ENCODE results near the gene SNTG2.

SNTG2 gene

DNA sequence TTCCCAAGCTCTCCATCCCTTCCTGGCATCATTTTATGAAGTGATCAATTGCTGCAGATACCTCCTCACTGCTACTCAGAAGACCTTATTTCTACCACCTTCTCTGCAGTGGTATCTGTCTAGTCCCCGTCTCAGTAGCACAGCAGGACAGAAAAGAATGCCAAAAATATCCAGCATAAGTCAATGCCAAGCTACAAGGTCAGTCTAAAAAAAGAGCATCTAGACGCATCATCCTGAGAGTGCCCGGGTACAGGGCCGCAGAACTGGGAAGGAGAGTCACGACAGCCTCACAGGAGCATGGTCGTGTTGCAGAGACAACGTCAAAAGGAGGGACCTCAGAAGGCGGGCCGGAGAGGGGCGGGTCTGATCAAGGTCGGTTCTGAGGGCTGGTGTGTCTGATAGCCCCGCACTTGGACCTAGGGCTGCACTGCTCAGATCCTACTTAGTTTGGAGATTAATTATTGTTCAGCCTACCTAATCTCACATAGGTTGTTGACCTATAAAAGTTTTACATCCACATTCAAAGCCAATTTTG, 24.3 kb upstream of the SNTG2 start:
- no peak for DNase-seq (ENCODE audit: low read depth, low spot score)

DNA sequence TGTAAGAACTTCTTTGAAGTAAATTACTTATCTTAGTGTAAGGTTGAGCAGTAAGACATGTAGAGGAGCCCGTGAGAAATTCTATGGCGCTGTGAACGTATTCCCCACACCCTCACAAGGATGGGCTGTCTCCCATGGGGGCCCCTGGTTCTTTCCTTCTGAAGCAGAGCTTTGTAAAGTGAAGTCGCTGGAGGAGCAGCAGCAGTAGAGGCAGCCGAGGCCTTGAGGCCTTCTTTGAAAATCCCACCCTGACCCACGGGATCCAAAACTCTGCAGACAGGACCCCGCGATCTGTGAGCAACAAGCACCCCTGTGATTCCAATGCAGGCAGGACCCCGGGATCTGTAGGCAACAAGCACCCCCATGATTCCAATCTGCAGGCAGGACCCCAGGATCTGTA, 23.8 kb upstream of the SNTG2 start:
- DNase-seq (ENCODE audit: low read depth, low spot score): no peak

DNA sequence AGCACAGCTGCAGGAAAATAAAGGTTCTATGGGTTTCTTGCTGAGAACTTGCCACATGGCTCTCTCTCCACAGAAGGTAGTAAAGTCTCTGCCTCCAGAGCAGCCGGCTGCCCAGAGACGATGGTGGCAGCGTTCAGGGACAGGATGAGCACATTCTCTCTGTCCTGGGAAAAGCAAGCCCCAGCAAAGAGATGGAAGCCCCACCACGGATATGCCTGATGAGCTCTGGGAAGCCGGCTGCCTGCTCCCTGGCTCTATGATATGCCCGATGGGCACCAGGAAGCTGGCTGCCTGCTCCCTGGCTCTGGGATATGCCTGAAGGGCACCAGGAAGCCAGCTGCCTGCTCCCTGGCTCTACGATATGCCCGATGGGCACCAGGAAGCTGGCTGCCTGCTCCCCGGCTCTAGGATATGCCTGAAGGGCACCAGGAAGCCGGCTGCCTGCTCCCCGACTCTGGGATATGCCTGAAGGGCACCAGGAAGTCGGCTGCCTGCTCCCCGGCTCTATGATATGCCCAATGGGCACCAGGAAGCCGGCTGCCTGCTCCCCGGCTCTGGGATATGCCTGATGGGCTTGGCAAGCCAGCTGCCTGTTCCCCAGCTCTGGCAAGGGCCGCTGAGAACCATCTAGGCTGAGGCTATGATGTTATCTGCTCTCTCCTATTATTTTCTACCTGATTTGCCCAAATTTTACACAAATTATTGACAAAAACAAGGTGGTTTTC, 21.5 kb upstream of the SNTG2 start:
- DNase-seq (ENCODE audit: low read depth, low spot score): no peak

DNA sequence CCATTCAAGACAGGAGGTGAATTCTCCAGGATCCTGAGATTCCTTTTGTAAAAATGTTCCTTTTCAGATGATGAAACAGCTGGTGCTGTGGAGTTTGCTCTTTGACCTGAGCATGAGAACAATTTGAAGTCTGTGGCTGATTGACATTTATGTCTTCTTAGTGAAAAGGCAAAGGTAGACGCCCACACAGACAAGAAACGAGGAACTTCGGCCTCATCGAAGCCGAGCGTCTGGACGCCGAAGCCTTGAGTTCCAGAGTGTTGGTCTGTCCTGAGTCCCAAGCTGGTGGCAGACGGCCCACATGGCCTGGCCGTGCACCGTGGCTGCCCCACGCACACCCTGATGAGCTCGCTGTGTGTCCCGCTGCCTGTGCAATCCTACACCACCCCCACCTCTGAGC, 20.7 kb upstream of the SNTG2 start:
- DNase-seq (ENCODE audit: low read depth, low spot score): no peak

DNA sequence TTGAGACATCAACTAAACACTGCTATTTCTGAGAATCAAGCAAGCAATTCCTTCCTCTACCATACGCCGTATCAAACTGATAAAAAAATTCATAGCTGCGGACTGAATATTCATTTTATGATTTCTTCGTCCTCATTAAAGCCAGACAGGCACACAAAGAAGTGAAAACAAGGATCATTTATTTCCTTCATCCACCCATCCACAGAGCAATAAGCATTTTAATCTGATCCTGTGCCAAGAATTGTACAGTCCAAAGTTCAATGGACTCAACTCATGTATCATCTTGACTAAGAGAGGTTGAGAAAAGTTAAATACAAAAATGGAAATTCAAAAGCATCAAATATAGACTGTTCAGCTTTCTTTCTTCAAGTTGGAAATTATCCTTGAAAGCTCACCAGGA, 19.7 kb upstream of the SNTG2 start:
- DNase-seq (ENCODE audit: low read depth, low spot score): no peak

DNA sequence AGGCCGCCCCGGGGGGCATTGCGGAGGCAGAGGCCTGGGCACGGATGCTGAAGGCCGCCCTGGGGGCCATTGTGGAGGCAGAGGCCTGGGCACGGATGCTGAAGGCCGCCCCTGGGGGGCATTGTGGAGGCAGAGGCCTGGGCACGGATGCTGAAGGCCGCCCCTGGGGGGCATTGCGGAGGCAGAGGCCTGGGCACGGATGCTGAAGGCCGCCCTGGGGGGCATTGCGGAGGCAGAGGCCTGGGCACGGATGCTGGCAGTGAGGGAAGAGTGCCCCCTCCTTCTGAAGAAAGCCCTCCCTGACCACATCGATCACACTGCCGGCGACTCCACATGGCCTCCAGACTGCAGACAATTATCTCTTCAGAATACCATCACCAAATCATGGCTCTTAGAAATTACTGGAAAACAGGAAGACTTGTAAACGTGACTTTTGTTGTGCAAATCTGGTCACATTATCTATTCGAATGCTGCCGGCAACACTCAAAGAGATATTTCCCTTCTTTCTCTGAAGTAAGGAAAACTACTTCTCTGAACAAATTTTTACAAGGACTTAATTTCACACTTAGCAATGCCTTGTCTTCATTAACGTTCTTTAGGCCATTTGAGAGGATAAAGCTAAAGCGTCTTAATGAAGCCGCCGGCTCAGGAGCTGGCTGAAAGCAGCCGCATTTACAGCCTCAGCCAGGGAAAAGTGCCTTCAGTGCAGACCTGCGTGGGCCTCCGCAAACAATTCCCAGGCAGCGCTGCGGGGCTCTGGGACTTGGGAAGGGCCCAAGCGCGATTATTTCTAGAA, 18.1 kb upstream of the SNTG2 start:
- DNase-seq (ENCODE audit: low read depth, low spot score): peak; percentile 13

DNA sequence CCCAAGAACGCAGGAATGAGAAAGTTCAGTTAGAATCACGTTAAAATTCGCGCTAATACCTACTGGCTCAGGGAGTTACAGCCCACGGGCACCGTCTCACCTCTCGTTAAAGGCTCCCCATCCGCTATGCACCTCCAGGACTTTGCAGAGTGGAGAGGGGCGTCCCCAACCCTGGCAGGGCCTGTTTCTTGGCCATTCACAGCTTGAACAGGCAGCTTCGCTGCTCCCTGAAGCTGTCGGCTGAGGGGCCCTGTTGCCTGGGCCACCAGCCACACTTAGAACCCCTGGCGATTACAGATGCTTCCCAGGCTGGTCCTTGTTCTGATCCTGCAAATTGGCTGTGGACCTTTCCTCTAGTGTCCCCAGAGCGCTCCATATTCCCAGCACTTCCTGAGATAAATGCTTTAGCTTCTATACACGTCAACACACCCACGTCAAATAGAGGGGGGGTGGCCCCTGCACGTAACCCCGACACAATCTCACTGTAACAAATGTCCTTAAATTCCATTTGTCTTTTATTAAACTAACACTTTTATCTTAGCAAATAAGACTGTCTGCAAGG, 16.8 kb upstream of the SNTG2 start:
- no peak for DNase-seq (ENCODE audit: low read depth, low spot score)

DNA sequence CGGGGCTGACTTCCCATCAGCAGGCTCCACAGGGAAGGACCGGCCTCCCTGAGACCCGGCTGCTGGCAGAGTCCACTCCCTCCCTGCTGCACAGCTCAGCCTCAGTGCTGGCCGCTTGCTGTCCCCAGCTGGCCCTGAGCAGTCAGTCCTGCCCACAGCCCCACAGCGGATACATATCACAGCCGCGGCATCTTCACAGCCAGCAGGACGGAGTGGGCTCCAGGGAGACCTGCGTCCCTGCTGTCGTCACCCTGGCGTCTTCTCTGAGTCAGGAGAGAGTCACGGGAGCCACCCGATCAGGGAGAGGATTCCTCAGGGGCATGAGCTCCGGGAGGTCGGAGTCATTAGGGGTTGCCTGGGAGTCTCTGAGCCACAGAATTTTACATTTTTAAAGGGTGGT, 13.1 kb upstream of the SNTG2 start:
- DNase-seq (ENCODE audit: low read depth, low spot score): no peak

DNA sequence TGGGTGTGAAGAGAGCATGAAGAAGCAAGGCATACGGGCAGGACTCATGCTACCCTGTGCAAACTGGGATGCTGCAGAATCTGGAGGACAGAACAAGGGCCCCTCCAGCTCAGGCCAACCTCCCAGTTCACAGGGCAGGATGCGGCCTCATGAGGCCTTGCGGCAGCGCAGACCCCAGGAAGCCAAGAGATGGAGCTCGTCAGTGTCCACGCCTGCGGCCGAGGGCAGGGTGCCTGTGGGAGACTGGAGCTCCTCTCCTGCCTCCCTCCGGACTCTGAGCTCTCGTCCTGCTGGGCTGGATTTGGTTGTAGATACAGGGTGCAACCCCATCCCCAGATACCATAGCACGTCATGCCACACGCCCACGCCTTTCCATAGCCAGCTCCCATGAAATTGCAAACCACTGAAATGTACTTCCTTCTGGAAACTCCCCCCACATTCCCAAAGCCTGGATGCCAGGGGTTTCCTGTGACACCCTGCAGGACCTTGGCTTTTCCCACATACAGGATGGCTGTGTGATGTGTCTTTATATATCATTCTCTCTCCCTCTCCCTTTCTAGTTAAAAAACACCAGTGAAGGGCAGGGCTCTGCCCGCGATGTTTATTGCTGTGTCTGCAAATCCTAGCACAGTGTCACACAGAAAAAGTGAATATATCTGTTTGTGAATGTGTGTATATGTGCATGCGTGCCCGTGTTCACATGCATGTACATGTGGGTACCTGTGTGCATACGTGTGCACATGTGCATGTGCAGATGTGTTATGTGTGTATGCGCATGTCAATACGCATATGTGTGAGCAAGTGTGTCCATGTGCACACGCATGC, 12.3 kb upstream of the SNTG2 start:
- DNase-seq (ENCODE audit: low read depth, low spot score): no peak

DNA sequence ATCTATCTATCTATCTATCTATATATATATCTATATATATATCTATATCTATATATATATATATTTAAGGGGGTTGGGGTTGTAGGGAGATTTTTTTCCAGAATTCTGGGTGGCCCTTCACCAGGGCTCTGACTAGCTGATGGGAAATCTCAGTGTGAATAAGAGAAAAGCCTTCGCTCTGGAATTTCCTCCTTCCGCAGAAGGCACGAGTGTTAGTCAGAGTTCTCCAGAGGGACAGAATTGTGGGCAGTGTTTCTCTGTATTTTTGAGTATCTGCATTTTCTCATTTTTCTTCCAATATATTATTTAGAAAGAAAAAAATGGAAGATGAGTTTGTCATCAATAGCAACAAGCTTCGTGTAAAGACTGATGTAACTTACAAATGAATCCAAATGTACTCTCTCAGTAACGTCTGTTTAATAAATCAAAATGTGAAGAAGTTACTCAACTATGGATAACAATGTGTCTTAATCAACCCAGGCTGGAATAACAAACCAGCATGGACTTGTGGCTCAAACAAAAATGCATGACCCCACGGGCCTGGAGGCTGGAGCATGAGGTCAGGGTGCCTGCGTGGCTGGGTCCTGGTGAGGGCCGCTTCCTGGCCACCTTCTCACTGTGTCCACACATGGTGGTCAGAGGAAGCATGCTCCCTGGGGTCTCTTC, 10.6 kb upstream of the SNTG2 start:
- no peak for DNase-seq (ENCODE audit: low read depth, low spot score)

DNA sequence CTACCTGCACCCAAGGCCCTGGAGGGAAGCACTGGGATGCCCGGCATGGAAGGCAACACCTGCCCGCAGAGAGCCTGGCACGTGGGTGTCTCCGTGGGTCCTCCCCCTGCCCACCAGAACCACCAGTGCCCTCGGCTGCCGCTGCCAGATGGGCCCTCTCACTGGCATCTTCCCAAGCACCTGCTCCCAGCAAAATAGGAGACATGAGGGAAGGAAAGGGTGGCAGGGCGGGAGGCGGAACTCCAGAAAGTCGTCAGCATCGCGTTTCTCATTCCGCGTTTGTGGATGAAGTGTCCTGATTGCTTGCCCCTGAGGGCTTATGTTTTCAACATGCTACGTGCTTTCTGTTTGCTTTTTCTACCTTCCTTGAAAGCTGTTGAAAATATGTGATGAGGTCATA, 8.8 kb upstream of the SNTG2 start:
- no peak for DNase-seq (ENCODE audit: low read depth, low spot score)

DNA sequence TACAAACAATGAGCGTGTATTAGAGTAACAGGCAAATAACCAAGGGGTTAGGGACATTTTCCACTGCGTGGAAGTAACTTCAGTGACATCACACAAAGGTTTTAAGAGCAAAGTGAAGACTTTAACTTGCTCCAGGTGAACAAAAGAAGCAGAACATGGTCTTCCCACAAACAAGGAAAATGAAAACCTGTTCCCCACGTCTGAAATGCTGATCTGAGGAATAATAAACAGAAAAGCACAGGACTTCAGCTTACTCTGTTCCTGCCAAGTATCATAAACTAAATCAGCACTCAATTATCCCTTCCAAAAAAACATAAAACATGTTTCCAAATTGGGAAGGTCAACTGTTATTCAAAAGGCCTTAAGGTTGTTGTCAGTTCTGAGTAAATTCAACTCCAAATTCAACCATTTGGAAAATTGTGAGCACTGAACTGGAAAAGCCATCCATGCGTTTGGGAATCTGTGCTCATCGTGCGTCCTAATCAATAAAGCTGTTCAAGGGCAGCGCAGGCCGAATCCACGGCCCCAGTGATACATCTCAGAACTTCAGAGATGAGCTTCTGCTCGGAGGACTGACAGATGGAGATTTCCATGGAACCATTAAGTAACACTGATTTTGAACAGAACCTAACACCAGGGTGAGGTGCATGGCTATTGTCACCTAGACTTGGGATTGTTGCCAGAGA, 7.7 kb upstream of the SNTG2 start:
- no peak for DNase-seq (ENCODE audit: low read depth, low spot score)

DNA sequence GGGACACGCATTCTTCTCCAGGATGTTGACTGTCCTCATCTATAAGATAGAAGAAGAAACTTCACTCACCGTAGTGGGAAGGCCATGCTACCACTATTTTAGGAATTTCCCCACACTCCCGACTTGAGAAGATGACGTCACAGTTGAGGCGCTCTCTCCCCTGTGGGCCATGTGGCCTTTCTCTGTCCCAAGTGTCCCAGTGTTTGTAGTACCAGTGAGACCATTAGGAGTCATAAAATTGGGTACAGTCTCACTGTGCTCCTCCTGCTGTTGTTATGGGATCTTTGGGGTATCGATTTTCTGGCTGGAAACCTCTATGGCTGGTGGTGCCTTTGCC, 7.2 kb upstream of the SNTG2 start:
- DNase-seq (ENCODE audit: low read depth, low spot score): no peak

DNA sequence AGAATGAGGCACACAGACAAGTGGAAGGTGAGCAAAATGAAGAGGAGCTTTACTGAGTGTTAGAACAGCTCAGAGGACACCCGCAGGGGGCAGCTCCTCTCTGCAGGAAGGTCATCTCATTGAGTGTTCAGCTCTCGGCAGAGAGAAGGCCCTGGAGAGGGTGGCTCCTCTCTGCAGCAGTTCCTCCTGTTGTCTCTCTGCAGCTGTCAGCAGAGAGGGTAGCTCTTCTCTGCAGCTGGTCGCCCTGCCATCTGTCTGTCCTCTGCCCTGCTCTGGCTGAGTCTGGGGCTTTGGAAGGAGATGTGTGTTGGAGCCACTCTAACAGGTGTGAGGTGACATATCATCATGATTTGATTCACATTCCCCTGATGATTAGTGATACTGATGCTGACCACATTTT, 6.8 kb upstream of the SNTG2 start:
- DNase-seq (ENCODE audit: low read depth, low spot score): no peak

DNA sequence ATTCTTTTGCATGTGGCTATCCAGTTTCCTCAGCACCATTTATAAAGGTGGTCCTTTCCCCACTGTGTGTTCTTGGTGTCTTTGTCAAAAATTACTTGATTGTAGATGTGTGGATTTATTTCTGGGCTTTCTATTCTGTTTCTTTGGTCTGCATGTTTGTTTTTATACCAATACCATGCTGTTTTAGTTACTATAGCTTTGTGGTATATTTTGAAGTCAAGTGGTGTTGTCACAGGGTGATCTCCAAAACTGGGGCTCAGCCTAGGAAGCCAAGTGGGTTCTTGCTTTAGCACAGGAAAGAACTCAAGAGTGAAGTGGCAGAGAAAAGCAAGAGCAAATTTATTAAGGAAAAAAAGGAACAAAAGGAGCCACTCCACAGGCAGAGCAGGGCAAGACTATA, 6.0 kb upstream of the SNTG2 start:
- no peak for DNase-seq (ENCODE audit: low read depth, low spot score)

DNA sequence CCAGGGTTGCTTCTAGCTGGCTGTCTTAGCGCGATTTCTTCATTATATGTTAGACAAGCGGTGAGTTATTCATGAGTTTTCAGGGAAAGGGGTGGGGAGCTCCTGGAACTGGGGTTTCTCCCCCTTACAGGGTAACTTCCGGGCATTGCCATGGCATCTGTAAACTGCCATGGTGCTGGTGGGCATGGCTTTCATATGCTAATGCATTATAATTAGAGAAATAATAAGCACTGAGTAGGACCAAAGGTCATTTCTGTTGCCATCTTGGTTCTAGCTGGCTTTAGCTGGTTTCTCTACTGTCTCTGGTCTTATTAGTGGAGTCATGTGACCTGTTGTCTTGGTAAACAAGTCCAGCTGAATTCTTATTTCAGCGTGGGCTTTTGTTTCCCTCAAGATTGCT, 5.5 kb upstream of the SNTG2 start:
- no peak for DNase-seq (ENCODE audit: low read depth, low spot score)

DNA sequence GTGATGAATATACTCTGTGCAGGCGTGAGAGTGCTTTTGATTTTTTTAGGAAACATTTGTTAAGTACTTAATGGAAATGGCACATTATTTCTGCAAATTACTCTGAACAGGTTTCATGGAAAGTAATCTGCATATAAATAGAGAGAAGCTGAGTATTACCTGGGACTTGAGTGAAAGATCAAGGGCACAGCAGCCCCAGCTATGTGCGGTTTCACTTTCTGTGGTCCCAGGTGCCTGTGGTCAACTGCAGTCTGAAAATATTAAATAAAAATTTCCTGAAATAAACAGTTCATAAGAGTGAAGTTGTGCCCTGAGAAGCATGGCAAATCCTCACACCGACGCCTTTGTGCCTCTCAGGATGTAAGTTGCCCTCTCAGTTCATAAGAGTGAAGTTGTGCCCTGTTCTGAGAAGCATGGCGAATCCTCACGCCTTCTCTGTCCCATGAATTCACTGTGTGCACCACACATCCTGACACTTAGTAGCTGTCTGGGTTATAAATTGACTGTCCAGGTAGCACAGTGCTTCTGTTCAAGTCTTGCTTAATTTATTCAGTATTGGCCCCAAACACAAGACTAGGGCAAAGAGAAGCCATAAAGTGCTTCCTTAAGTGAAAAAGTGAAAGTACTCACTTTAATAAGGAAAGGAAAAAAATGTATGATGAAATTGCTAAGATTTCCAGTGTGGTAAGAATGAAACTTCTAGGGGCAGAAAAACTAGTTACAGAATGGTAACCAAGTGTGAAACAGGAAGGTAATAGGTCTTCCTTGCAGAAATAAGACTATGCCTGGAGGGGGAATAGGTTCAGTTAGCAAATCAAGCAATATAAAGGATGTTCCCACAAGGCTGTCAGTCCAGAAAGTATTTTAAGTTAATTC, 4.3 kb upstream of the SNTG2 start:
- no peak for DNase-seq (ENCODE audit: low read depth, low spot score)

DNA sequence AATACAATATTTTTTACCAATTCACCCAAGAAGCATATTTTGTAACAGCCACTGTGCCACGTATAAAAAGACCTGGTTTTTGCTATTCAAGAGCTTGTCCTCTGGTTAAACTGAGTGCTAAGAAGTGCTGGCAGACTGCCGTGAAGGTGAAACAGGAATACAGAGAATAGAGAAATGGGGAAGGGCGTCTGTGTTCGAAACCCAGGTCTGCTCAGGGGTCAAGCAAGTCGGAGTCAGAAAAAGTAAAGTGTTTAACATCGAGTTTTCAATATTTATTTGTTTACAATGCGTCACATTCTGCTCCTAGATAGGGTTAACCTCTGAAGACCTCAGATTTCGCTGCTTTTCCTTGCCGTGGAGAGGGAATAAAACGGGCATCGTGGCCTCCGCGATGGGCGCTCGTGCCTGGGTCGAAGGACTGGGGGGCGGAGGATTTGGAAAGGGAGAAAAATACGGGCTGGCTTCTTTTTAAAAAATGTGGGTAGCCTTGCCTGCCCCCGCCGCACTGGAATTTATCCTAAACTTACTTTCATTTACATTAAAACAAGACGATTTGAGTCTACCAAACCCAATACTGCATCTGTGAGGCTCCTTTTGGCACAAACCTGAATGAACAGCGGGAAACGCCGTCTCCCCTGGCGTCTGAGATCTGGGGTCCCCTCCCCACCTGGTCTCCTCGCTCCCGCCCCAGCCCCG, 1.1 kb upstream of the SNTG2 start:
- peak; percentile 11 for DNase-seq (ENCODE audit: low read depth, low spot score)

Measured in astrocyte of the hippocampus (primary cell).